Activated T-cell treated with anti-CD3 and anti-CD28 coated beads for 24 hours (primary cell): Measurements from ENCODE around the gene TNFAIP6.
"Not testable (repeated sequence)": the region's sequence is repeated elsewhere in the genome, so short reads cannot be mapped to it uniquely, and the experiment has no call there.

Experiments used
- DNase-seq: peaks from one replicate; pipeline ENCODE4 v3.0.0-alpha.2; 2020; ENCODE audit warnings: low read depth

TNFAIP6 gene

GRCh38 chr2:151417650-151418049, 60.3 kb downstream of the TNFAIP6 start:
- no peak for DNase-seq

GRCh38 chr2:151421681-151422080, 64.3 kb downstream of the TNFAIP6 start:
- DNase-seq = not testable (repeated sequence)

GRCh38 chr2:151422917-151423439, 65.6 kb downstream of the TNFAIP6 start:
- no peak for DNase-seq

- DNase-seq = no peak
Observed at GRCh38 chr2:151423760-151424159, 66.4 kb downstream of the TNFAIP6 start.
